ENCODE results near the gene TAF8.

DNA sequence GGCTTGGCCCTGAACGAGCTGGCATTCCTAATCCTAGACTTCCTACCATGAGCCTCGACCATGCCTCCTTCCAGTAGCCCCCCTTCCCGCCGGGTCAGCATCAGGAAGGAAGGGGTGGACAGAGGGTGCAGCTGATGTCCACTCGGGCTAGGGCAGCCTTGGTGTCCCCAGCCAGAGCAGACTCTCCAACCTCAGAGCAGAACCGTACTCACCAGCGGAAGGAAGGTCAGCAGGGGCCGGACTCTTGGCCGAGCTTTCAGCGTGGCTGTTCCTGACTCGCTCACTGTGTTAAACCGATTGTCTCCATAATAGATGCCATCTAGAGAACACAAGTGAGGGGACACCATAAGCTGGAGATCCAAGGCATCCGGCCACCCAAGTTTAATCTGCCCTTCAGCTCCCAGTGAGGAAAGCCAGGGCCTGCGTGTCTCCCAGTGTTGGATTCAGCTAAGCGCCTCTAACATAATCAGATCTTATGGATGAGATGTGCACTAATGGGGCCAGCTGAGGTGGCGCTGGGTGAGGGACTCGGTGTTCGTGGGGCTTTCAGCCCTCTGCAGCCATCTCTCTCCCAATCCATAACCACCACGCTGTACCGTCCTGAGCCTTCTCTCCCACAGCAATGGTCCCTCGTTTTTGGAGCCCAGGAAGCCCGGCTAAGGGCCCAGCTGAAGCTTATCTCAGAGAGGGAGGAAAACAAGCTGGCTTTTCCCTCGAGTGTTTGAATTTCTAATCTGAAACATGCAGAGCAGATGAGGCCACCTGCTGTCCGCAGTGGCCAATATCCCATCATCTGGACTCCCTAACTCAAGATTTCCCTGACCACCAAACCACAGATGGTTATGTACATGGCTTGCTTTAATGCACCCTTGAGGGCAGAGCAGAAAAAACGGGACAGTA, 78.4 kb downstream of the TAF8 start:
- TF ChIP-seq, protein P1, sequence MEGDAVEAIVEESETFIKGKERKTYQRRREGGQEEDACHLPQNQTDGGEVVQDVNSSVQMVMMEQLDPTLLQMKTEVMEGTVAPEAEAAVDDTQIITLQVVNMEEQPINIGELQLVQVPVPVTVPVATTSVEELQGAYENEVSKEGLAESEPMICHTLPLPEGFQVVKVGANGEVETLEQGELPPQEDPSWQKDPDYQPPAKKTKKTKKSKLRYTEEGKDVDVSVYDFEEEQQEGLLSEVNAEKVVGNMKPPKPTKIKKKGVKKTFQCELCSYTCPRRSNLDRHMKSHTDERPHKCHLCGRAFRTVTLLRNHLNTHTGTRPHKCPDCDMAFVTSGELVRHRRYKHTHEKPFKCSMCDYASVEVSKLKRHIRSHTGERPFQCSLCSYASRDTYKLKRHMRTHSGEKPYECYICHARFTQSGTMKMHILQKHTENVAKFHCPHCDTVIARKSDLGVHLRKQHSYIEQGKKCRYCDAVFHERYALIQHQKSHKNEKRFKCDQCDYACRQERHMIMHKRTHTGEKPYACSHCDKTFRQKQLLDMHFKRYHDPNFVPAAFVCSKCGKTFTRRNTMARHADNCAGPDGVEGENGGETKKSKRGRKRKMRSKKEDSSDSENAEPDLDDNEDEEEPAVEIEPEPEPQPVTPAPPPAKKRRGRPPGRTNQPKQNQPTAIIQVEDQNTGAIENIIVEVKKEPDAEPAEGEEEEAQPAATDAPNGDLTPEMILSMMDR (IDR thresholded peaks at IDR 0.05 in 4 of 5, conservative IDR thresholded peaks at IDR 0.05 in 1 of 5) = no peak
- TF ChIP-seq POLR2A (IDR thresholded peaks at IDR 0.05) = no peak
